Measurements from ENCODE around the gene GRK6.

- TF ChIP-seq, protein P1, sequence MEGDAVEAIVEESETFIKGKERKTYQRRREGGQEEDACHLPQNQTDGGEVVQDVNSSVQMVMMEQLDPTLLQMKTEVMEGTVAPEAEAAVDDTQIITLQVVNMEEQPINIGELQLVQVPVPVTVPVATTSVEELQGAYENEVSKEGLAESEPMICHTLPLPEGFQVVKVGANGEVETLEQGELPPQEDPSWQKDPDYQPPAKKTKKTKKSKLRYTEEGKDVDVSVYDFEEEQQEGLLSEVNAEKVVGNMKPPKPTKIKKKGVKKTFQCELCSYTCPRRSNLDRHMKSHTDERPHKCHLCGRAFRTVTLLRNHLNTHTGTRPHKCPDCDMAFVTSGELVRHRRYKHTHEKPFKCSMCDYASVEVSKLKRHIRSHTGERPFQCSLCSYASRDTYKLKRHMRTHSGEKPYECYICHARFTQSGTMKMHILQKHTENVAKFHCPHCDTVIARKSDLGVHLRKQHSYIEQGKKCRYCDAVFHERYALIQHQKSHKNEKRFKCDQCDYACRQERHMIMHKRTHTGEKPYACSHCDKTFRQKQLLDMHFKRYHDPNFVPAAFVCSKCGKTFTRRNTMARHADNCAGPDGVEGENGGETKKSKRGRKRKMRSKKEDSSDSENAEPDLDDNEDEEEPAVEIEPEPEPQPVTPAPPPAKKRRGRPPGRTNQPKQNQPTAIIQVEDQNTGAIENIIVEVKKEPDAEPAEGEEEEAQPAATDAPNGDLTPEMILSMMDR (IDR thresholded peaks at IDR 0.05) = no peak
- no peak for TF ChIP-seq POLR2AphosphoS5 (IDR thresholded peaks at IDR 0.05)
These were observed 58.5 kb downstream of the GRK6 start for GRCh38 chr5:177484902-177485549.
